Stimulated activated CD8-positive, alpha-beta memory T cell treated with anti-CD3 and anti-CD28 coated beads, Interleukin-12 subunit alpha, Interleukin-12 subunit beta, amount 100 ng/mL, for 24 hours (primary cell): Measurements from ENCODE around the gene HERPUD1.

Experiments
- DNase-seq: peaks from one replicate; pipeline ENCODE4 v3.0.0-alpha.2; 2020; ENCODE audit errors: extremely low read depth

HERPUD1 gene

DNA sequence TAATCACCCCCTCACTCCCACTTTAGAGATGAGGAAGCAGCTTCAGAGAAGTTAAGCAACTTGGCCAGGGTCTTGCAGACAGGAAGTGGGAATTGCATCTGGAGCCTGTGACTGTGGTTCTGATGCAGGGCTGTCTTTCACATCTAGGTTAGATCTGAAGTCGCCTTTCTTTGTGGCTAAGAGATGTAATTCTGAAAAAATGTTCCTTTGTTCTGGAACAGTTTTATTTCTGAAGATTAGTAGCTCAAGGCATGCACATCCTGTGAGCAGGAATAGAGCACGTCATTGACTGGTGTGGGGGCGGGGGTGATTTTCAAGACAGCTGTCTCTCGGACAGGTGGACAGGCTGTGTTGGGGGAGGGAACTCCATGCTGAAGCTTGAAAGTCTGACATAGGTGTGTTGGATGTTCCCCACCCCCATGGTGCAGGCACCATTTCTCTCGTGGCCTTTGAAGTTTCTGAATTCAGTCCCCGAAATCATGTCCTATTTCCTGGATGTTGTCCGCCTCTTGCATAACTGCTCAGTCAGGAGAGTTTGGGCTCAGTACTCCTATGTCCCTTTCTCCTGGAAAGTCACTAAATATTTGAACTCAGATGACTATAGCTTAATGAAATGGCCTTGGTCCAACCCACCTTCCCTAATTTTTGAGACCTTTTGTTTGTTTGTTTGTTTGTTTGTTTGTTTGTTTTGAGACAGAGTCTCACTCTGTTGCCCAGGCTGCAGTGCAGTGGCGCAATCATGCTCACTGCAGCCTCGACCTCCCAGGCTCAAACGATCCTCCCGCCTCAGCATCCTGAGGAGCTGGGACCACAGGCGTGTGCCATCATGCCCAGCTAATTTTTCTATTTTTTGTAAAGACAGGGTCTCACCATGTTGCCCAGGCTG is 21.0 kb upstream of the HERPUD1 start:
- no peak for DNase-seq

DNA sequence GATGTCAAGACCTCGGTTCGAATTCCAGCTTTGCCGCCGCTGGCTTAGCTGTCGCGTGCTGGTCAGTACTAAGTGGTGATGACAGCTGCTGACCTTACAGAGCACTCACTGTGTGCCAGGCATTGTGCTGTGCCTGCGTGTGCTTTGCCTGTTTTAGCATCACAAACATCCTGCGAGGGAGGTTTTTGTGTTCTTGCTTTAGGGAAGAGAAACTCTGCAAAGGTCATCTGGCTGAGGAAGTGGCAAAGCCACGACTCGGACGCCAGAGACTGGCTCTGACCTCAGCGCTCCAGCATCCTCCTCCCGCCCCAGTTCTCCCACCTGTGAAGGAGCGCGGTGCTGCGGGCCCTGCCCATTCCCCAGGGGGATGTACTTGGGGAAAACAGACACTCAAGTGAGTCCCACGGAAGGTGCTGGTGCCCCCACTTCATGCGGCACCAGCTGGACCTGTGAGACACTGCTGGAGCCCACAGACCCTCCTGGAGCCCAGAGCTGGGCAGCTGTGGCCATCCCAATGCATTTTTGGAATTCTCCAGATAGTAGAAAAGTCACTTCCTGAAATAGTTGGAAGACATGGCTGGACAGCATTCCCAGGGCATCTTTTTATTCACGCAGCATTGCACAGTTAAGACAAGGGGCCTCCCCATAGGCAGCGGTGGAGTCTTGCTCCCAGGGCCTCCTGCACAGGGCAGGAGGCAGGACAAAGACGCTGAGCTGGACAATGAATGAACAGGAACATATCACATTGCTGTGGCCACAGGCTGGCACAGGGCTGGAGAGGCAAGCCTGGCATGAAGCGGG is 20.0 kb upstream of the HERPUD1 start:
- no peak for DNase-seq

DNA sequence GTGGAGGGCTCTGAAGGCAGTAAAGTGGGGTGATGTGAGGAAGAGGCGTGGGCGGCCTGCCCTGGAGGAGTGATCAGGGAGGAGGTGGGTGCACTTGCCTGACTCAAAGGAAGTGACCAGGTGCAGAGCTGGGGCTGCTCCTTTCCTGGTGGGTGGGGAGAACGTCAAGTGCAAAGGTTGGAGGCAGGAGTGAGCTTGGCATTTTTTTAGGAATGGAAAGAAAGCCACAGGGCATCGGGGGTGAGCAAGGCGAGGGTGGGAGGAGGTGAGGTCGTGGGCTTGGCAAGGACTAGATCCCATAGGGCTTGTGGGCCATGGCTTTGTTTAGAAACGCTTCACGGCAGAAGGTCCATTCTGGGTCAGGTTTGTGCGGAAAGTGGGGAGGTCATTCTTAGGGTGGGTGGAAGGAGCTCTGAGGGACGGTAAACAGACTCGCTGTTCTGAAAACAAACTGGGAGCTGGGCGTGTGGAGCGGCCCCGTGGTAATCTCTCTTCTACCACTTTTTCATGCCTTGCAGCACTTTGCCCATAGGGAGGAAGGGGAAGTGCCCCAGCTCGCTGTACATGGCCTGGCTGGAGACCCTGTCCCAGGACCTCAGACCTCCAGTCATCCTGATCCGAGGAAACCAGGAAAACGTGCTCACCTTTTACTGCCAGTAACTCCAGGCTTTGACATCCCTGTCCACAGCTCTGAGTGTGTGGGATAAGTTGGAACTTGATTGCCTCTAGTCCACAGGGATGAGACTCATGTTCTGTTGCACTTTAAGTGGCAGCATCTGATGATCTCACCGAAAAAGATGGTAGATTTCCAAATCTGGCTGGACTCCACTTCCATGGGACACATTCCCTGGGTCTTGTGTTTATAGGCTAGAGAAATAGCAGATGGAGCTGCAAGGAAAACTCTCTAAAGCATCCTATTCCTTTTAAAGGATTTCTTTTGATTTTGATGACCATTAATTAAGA is 18.9 kb upstream of the HERPUD1 start:
- no peak for DNase-seq

DNA sequence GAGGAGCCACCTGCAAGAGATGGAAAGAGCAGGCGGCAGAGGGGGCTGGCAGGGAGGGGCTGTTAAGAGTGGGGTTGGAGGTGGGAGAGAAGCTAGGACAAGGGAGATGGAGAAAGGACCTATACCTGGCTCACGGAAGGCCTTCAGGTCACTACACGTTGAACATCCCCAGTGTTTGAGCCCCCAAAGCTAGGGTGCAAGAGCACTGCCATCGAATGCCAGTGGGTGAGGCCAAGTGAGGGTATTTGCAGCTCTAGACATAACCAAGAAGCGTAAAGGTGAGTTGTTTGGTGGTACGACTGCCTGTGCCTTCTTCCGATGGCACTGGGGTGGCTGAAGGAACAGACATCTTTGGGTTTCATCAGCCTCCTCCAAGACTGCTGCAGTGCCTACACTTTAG is 17.0 kb upstream of the HERPUD1 start:
- no peak for DNase-seq

DNA sequence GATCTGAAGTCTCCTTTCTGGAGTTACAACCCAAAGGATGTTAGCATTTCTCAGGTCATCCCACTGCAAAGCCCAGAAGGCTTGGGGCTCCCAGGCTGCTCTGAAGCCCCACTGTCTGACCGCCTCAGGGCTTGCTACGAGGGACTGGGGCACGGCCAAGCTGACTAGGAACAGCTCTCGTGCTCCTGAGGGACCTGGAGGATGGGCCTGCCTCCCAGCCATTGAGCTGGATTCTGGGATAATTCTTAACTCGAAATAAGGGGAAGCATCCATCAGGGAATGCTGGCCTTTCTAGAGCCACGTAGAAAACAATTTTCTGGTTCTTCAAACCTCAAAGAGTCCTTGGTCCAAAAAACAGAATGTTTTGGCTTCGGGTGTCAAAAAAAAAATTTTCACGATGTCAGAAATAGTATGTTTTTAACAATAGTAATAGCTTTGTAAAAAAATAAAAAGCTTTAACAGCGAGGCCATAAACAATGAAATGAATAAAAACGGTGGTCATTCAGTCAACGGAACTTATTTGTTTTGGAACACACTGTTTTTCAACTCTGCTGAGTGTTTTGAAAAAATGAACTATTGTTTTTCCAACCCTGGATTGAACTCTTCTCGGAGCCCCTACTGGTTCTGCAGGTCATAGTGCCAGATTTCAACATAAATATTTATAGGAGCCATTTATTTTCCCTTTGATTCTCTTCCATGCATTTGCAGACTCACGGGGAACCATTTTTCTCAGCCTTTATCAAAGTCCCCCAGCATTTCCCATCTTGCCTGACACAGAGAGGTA is 16.4 kb upstream of the HERPUD1 start:
- DNase-seq: no peak

DNA sequence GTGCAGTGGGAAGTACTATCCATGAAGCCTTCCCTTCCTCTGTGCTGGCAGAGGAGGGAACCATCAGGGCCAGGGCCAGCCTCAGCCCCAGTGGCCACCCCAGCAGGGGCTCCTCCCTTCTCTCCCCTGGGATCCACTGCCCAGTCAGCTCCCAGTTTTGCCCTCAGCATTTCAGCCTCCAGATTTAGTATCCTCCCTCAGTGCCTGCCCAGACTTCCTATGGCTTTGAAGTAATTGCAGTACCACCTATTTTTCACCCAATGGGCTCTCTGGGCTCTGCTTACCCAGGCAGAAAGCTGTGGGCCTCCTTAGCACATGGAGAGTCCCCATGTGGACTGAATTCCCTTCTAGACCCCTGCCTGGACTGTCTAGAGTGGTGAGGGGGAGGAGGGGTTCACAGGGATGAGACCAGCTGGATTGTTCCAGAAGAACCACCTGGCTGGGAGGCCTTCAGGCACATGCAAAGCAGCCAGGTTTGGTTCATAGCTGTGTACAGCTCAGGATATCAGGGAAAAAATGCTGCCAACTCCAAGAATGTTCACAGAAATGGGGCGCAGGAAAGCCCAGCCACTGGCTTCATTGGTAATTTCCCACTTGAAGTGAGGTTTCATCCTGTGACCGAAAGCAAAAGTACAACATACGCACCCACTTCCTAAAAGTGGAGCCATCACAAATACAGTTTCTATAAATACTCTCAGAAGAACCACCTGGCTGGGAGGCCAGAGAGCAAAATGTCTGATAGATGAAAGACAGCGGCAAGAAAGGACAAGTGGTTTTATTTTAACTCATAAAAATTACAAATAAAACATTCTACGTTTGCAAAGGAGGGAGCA is 15.2 kb upstream of the HERPUD1 start:
- DNase-seq: no peak

DNA sequence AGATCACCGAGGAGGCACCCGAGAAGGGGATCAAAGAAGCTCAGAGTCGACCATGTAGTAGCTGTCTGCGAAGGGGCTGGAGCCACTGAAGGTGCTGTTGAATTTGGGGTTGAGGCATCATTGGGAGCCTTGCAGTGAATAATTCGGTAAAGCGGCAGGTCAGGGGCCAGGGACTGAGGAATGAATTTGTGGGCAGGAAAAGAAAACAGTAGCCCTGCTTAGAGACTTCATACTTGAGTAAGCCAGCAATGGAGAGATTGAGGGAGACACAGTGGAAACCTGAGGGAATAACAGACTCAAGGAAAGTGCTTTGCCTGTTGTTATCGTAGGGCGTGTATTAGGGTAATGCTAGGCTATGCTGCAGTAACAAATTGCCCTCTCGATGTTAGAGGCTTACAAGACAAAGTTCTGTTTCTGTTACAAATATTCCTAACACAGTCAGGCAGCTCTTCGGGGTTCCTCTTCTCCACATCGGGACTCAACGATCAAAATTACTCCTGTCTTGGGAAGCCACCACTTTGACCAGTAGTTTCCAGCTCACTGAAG is 13.4 kb upstream of the HERPUD1 start:
- DNase-seq: no peak

DNA sequence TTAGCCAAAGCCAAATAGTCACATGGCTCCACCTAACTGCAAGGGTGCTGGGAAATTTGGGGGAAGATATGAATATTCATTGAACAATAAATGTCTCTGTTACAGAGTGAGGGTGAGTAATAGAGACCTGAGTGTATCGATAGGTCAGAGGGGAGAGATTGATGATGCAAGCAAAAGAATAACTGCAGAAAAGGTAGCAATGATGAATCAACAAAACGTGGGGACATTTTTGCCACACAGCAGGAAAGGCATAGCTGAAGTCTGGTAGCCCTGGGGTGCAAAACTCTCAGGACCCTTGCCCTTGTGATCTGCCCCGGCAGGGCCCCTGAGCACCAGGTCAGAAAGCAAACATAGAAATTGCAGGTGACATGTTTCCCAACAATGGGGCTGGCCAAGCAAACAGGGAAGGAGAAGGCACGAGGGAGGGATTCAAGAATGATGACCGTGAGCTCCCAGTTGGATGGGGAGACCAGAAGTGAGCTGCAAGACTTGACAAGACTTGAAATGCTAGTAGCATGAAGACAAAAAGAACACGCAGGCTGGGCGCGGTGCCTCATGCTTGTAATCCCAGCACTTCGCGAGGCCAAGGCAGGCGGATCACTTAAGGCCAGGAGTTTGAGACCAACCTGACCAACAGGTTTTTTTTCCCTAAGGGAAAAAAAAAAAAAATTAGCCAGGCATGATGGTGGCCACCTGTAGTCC is 12.7 kb upstream of the HERPUD1 start:
- DNase-seq: no peak

DNA sequence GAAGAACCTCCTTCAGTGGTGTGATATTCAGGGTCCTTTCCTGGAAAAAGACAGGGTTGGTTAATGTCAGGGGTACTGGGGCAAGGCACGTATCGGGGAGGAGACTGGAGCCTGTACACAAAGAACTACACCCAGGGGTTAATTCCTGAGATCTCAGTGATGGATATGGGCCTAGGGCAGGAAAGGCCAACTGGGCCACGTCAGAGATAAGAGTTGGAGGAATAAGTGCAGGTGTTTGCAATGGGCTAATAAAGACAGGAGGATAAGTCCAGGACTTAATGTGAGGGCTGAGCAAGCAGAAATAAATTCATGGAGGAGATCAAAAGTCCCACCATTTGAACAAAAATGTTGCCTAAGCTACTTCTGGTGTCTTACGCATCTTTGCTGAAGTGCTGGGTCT is 10.4 kb upstream of the HERPUD1 start:
- no peak for DNase-seq

DNA sequence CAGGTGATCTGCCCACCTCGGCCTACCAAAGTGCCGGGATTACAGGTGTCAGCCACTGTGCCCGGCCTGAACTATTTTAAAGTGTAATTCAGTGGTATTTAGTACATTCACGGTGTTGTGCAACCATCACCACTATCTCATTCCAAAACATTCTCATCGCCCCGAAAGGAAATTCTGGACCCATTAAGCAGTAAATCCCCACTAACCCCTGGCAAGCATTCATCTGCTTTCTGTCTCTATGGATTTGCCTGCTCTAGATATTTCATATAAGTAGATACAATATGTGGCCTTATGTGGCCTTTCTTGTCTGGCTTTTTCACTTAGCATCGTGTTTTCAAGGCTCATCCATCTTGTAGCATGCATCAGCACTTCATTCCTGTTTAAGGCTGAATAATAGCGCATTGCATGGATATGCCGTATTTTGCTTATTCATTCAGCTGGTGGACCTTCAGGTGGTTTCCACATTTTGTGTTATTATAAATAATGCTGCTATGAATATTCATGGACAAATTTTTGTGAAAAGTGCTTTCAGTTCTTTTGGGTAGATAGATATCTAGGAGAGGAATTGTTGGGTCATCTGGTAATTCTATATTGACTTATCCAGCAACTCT is 8.4 kb upstream of the HERPUD1 start:
- no peak for DNase-seq

DNA sequence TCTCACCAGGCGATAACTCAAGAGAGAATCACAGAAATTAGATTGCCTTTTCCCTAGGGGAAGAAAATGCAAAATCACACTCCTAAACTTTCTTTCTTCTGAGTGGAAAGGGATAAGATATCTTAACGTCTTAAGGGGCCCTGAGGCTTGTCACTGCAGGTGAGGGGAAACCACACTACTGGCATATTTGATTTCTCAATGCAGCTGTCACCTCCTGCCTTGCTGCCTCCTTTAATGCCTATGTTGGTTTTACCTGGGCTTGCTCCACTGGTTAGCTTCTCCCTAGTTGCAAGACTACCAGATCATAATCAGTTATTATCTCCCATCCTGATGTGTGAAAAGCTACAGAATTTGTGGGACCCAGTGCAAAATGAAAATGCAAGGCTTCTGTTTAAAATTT is 4.5 kb upstream of the HERPUD1 start:
- no peak for DNase-seq

DNA sequence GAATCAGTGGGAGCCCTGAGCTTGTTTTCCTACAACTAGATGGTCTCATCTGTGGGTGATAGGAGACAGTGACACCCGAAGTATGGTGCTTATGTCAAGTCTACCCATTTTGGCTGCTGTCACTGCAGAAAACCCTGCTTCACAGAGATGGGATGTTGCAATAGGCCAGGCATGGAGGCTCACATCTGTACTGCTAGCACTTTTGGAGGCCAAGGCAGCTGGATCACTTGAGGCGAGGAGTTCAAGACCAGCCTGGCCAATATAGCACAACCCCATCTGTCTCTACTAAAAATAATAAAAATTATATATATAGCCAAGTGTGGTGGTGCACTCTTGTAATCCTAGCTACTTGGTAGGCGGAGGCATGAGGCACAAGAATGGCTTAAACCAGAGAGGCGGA is 2.3 kb upstream of the HERPUD1 start:
- DNase-seq: no peak

DNA sequence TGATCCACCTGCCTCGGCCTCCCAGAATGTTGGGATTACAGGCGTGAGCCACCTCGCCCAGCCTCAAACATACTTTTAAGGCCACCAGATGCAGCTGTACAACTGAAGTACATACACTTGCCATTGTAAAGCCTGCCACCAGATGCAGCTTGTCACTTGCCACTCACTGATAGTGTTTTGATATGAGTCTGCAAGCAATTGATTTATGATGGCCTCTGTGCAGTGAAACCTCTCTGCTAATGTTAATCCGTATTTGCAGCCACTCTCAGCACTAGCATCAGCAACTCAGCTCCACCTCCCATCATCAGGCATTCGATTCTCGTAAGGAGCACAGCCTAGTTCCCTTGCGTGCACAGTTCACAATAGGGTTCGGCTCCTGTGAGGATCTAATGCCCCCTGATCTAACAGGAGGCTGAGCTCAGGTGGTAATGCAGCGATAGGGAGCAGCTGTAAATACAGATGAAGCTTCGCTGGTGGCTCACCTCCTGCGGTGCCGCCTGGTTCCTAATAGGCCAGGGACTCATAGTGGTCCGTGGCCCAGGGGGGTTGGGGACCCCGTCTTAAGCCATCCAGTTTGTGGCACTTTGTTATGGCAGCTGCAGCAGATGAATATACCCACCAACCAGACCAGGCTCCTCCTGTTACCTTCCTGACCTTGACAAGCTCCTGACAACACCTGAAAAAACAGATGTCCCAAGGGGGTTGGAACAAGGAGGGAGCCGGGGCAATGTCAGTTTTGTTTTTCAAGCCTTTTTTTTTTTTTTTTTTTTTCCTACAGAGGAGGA is 1.3 kb upstream of the HERPUD1 start:
- DNase-seq: no peak

DNA sequence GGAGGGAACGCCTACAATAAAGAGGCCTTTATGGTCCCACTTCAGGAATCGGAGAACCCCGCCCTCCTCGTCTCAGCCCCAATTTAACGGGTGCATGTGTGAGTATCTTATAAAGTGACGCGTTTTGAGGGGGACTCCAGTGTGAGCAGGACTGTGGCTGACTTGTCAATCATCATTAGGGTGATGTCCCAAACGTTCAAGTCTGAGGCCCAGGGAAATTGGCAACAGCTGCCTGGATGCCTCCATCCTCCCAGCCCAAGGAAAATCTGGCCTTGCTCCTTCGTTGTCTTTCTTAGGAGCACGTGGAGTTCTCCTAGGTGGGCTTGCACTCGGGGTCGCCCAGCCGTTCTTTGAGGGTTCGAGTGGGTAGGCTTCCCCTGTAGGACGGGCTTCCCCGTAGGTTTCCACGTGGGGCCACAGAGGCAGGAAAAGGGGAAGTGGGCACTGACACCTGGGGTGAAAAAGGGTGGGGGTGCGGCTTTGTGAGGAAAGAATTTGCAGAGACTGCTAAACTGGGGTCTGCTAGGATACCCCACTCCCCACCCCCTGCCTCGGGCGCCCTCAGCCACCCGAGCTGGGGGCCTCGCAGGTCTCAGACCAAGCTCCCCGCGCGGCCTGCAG is 561 bp upstream of the HERPUD1 start:
- DNase-seq: no peak

DNA sequence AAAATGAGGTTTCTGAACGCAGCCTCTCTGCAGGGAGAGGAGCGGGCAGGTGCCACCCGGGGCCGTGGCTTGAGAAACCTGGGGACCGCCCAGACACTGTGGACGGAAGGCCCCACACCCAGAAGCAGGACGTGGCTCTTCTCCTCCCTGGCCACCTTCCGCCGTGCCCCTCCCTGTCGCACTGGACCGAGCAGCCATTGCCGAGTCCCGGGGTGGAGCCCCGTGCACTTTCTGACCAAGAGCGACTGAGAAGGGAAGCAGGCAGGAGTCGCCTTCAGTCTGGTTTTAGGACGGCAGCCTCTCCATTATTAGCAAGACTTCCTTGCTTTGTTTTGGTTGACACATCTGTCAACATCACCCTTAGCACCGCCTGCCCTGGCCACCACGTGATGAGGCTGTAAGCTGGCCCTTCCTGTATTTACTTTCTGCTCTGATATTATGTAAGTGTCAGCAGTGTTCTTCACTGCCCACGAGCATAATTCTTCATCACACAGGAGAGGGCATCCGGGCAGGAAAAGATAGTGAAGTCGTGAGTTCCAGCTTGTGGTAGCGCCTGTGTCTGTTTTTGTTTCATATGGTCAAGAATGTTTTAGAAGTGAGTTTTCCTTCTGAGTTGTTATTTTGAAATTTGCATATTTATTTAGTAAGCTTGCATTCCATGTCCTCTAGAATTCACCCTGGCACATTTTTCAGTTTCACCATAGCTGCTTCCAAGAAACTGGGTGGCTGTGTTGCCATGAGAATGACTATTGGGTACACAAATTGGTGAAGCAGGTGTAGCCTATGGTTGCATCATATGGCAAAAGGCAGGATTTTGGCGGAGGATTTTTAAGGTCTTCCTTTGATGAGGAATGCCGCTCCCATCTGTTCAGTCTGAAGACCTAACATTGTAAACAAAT is 1.0 kb downstream of the HERPUD1 start:
- no peak for DNase-seq

DNA sequence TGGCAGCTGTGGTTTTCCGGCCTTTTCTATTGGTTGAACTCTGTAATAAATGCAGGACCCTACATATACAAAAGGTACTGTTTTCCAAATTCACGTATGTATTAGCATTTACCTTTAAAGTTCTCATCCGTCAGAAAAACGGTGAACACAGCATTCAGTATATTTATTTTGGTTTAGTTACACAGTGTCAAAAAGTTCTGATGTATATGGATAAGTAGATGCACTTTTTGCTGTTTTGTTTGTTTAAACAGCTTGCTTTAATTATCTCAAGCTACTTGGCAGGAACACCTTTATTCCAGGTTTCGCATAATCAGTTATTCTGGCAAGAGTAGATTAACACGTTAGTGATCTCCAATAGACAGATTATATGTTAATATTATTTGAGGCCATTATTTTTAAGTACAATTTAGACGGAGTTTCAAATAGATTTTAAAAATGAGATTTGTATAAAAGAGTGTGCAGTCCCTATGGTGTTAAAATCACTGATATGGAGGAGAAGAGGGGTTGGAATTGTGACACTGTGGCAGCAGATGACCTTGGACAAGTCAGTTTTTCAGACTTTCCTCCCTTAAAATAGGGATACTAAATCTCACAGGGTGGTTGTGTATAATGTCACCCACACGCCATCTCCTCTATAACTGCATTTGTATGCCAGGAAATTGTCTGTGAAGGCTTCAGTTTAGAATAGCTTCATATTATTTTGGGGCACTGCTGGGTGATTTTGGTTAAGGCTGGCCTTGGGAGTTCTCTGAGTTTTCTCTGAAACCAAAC is 2.1 kb downstream of the HERPUD1 start:
- no peak for DNase-seq
